ENCODE results near the gene SEC24C.

SEC24C gene

GRCh38 chr10:73743327-73743904 lies 756 bp upstream of the SEC24C start:
- no peaks in the 10 kb centered on the region for H3K9me3 ChIP-seq (ENCODE audit: control insufficient read depth, low read length)
- peak overlapping the region; percentile 87 for H2AFZ ChIP-seq
- no peaks in the 10 kb centered on the region for H3K27me3 ChIP-seq (ENCODE audit: control insufficient read depth, insufficient read depth, low read length)
- no peaks in the 10 kb centered on the region for H3K36me3 ChIP-seq (ENCODE audit: control insufficient read depth, insufficient read depth, low read length)
- TF ChIP-seq CTCF (IDR thresholded peaks at IDR 0.05), result no peak
- peaks cover 15% of the 10 kb centered on the region for H3K4me1 ChIP-seq
- H3K4me3 ChIP-seq (ENCODE audit: low read depth, low read length), result peak overlapping the region; percentile 99
- H3K27ac ChIP-seq, result peak overlapping the region; percentile 94
- H3K79me2 ChIP-seq, result peaks cover 47% of the 10 kb centered on the region
- H3K4me2 ChIP-seq (ENCODE audit: low read length), result peak overlapping the region; percentile 97
- peak overlapping the region; percentile 78 for H3K9ac ChIP-seq

GRCh38 chr10:73744664-73744975 lies 448 bp downstream of the SEC24C start:
- Histone ChIP-seq H3K27ac (peak overlapping the region; percentile 94), H3K79me2 (peaks cover 56% of the 10 kb centered on the region), H3K4me3 (ENCODE audit: low read depth, low read length) (peak overlapping the region; percentile 99), H3K4me1 (peaks cover 17% of the 10 kb centered on the region), H3K27me3 (ENCODE audit: control insufficient read depth, insufficient read depth, low read length) (no peaks in the 10 kb centered on the region), H3K36me3 (ENCODE audit: control insufficient read depth, insufficient read depth, low read length) (no peaks in the 10 kb centered on the region), H2AFZ (peak overlapping the region; percentile 87), H3K9ac (peak overlapping the region; percentile 78), H3K4me2 (ENCODE audit: low read length) (peak overlapping the region; percentile 89), H3K9me3 (ENCODE audit: control insufficient read depth, low read length) (no peaks in the 10 kb centered on the region)
- TF ChIP-seq CTCF (IDR thresholded peaks at IDR 0.05), result no peak

GRCh38 chr10:73746721-73747120 lies 2.5 kb downstream of the SEC24C start:
- Histone ChIP-seq H3K79me2 (peaks cover 67% of the 10 kb centered on the region), H3K36me3 (ENCODE audit: control insufficient read depth, insufficient read depth, low read length) (no peaks in the 10 kb centered on the region), H3K4me3 (ENCODE audit: low read depth, low read length) (no peak overlapping the region), H3K27me3 (ENCODE audit: control insufficient read depth, insufficient read depth, low read length) (no peaks in the 10 kb centered on the region), H3K27ac (no peak overlapping the region), H3K9ac (no peak overlapping the region), H3K4me2 (ENCODE audit: low read length) (no peak overlapping the region), H3K4me1 (peaks cover 23% of the 10 kb centered on the region), H3K9me3 (ENCODE audit: control insufficient read depth, low read length) (no peaks in the 10 kb centered on the region), H2AFZ (no peak overlapping the region)
- TF ChIP-seq CTCF (IDR thresholded peaks at IDR 0.05), result no peak

GRCh38 chr10:73750819-73751218 lies 6.6 kb downstream of the SEC24C start:
- Histone ChIP-seq H3K9ac (no peak overlapping the region), H3K27me3 (ENCODE audit: control insufficient read depth, insufficient read depth, low read length) (no peaks in the 10 kb centered on the region), H3K36me3 (ENCODE audit: control insufficient read depth, insufficient read depth, low read length) (no peaks in the 10 kb centered on the region), H2AFZ (no peak overlapping the region), H3K4me2 (ENCODE audit: low read length) (peak overlapping the region; percentile 32), H3K4me3 (ENCODE audit: low read depth, low read length) (no peak overlapping the region), H3K4me1 (peaks cover 8% of the 10 kb centered on the region), H3K9me3 (ENCODE audit: control insufficient read depth, low read length) (no peaks in the 10 kb centered on the region), H3K27ac (no peak overlapping the region), H3K79me2 (peaks cover 53% of the 10 kb centered on the region)
- TF ChIP-seq CTCF (IDR thresholded peaks at IDR 0.05), result no peak

GRCh38 chr10:73756183-73756582 lies 12.0 kb downstream of the SEC24C start:
- no peaks in the 10 kb centered on the region for H3K27me3 ChIP-seq (ENCODE audit: control insufficient read depth, insufficient read depth, low read length)
- H3K79me2 ChIP-seq, result peaks cover 45% of the 10 kb centered on the region
- peak overlapping the region; percentile 0 for H3K27ac ChIP-seq
- TF ChIP-seq CTCF (IDR thresholded peaks at IDR 0.05), result no peak
- H3K36me3 ChIP-seq (ENCODE audit: control insufficient read depth, insufficient read depth, low read length), result no peaks in the 10 kb centered on the region
- H3K9me3 ChIP-seq (ENCODE audit: control insufficient read depth, low read length), result no peaks in the 10 kb centered on the region
- no peak overlapping the region for H3K9ac ChIP-seq
- H2AFZ ChIP-seq, result no peak overlapping the region
- peak overlapping the region; percentile 27 for H3K4me3 ChIP-seq (ENCODE audit: low read depth, low read length)
- H3K4me2 ChIP-seq (ENCODE audit: low read length), result peak overlapping the region; percentile 42
- H3K4me1 ChIP-seq, result peaks cover 4% of the 10 kb centered on the region
